ENCODE data around the gene ELF3. TPM values are rescaled to one million over a fixed set of nuclear protein-coding genes. Genes with fewer than 3 reads are reported as not detected.
"Not testable (repeated sequence)": the region's sequence is repeated elsewhere in the genome, so short reads cannot be mapped to it uniquely, and the experiment has no call there.

The ELF3 gene
- total RNA-seq, 1 donor from 2014 or later: 0.40 TPM

GRCh38 chr1:202005958-202006357 lies 4.4 kb upstream of the ELF3 start:
- ATAC-seq: no peak
- intact Hi-C loops (cut with micrococcal nuclease): no loop called here
- no peak for DNase-seq

- ATAC-seq: peak; percentile 14
- DNase-seq: no peak
- intact Hi-C loops (cut with micrococcal nuclease): no loop called here
Observed at GRCh38 chr1:202007304-202007703, 3.1 kb upstream of the ELF3 start.

GRCh38 chr1:202007805-202008489 lies 2.4 kb upstream of the ELF3 start:
- DNase-seq (no peak), ATAC-seq (no peak)
- intact Hi-C loops (cut with micrococcal nuclease): no loop called here

GRCh38 chr1:202009326-202010179 lies 834 bp upstream of the ELF3 start:
- intact Hi-C loops (cut with micrococcal nuclease): no loop called here
- DNase-seq: peak; percentile 51
- peak; percentile 80 for ATAC-seq

GRCh38 chr1:202011994-202012393 lies 1.6 kb downstream of the ELF3 start:
- intact Hi-C loops (cut with micrococcal nuclease): no loop called here
- no peak for DNase-seq
- ATAC-seq: no peak

- ATAC-seq: no peak
- intact Hi-C loops (cut with micrococcal nuclease): no loop called here
- DNase-seq: no peak
Observed at GRCh38 chr1:202012544-202013478, 2.4 kb downstream of the ELF3 start.

- intact Hi-C loops (cut with micrococcal nuclease): no loop called here
Observed at GRCh38 chr1:202013603-202014002, 3.2 kb downstream of the ELF3 start.

GRCh38 chr1:202014060-202014459 lies 3.7 kb downstream of the ELF3 start:
- intact Hi-C loops (cut with micrococcal nuclease): no loop called here
- ATAC-seq: no peak
- no peak for DNase-seq

More at GRCh38 chr1:202013603-202014002, 3.2 kb downstream of the ELF3 start:
- no peak for ATAC-seq
- DNase-seq: no peak

- DNase-seq (no peak), ATAC-seq (no peak)
- intact Hi-C loops (cut with micrococcal nuclease): no loop called here
Observed at GRCh38 chr1:202014915-202015661, 4.7 kb downstream of the ELF3 start.

- no peak for DNase-seq
- ATAC-seq: no peak
- intact Hi-C loops (cut with micrococcal nuclease): no loop called here
Observed at GRCh38 chr1:202015662-202015937, 5.2 kb downstream of the ELF3 start.

- intact Hi-C loops (cut with micrococcal nuclease): no loop called here
Observed at GRCh38 chr1:202016022-202016810, 5.8 kb downstream of the ELF3 start.

GRCh38 chr1:202016811-202017748 lies 6.7 kb downstream of the ELF3 start:
- DNase-seq (no peak), ATAC-seq (no peak)
- intact Hi-C loops (cut with micrococcal nuclease): no loop called here

More at GRCh38 chr1:202016022-202016810, 5.8 kb downstream of the ELF3 start:
- no peak for ATAC-seq
- no peak for DNase-seq

- DNase-seq (no peak), ATAC-seq (no peak)
- intact Hi-C loops (cut with micrococcal nuclease): no loop called here
Observed at GRCh38 chr1:202017749-202018467, 7.5 kb downstream of the ELF3 start.

- peak; percentile 44 for ATAC-seq
Observed at GRCh38 chr1:202018468-202019234, 8.3 kb downstream of the ELF3 start.

GRCh38 chr1:202019235-202019558 lies 8.8 kb downstream of the ELF3 start:
- ATAC-seq; intact Hi-C loops (cut with micrococcal nuclease); DNase-seq: not testable (repeated sequence)

More at GRCh38 chr1:202018468-202019234, 8.3 kb downstream of the ELF3 start:
- no peak for DNase-seq
- intact Hi-C loops (cut with micrococcal nuclease): no loop called here

GRCh38 chr1:202023001-202023433 lies 12.6 kb downstream of the ELF3 start:
- DNase-seq (no peak), ATAC-seq (no peak)
- intact Hi-C loops (cut with micrococcal nuclease): no loop called here
